Epithelial cell of esophagus (primary cell): ENCODE measurements around the gene PCBP4.

ENCODE experiments used
- DNase-seq: peaks from one replicate; pipeline ENCODE4 v3.0.0; 2010; ENCODE audit warnings: low read depth
- H3K4me3 ChIP-seq: 2 replicates; pipeline ENCODE4 v1.5.1; 2011; ENCODE audit warnings: mild to moderate bottlenecking, low read length, control low read depth
- TF ChIP-seq, protein P1 (sequence below): IDR thresholded peaks from 2 replicates; pipeline ENCODE4 v1.5.1; 2011; ENCODE audit warnings: low read depth, mild to moderate bottlenecking, low read length, control low read depth, inconsistent platforms; ENCODE audit not compliant: insufficient read depth; ENCODE audit errors: missing control alignments

PCBP4 gene

DNA sequence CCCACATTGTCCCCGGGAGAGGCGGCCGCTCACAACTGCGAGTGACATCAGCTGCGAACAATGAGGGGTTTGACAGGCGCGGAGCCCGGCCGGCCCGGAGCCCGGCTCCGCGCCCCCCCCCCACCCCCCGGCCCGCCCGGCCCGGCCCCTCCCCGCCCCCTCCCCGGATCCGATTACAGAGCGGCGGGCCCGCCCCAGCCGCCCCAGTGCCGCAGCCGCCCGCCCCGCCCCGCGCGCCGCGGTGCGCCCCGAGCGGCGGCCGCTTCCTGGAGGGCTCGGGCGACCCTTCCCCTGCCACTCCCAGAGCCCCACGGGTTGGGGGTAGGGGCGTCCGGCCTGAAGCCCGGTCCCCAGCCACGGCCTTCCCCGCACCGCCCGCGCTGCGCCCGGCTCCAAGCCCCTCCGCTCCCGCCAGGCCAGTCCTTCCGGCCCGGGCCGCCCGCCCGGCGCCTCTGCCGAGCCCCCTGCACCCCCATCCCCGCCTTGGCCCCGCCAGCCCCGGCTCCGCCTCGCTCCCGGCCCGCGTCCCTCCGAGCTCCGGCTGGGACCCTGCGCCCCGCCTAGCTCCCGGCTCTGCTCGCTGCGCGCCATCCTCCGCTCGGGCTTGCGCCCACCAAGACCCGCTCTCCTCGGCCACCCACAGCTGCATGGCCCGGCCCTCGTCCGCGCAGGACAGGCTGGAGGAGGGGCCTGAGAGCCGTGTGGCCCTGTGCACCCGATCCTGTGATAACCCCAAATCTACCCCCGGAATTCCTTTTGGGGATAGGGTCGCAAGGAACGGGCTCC, at the start of gene PCBP4:
TSS of gene PCBP4 (minus strand) at position 71 of the 786 bp plus-strand sequence. CDS start 6,214 bp downstream, outside the sequence.
- TF ChIP-seq, protein P1, sequence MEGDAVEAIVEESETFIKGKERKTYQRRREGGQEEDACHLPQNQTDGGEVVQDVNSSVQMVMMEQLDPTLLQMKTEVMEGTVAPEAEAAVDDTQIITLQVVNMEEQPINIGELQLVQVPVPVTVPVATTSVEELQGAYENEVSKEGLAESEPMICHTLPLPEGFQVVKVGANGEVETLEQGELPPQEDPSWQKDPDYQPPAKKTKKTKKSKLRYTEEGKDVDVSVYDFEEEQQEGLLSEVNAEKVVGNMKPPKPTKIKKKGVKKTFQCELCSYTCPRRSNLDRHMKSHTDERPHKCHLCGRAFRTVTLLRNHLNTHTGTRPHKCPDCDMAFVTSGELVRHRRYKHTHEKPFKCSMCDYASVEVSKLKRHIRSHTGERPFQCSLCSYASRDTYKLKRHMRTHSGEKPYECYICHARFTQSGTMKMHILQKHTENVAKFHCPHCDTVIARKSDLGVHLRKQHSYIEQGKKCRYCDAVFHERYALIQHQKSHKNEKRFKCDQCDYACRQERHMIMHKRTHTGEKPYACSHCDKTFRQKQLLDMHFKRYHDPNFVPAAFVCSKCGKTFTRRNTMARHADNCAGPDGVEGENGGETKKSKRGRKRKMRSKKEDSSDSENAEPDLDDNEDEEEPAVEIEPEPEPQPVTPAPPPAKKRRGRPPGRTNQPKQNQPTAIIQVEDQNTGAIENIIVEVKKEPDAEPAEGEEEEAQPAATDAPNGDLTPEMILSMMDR, result no peak
- DNase-seq, result peak; percentile 31
- peak within 1 kb of the TSS; percentile 63 for H3K4me3 ChIP-seq

DNA sequence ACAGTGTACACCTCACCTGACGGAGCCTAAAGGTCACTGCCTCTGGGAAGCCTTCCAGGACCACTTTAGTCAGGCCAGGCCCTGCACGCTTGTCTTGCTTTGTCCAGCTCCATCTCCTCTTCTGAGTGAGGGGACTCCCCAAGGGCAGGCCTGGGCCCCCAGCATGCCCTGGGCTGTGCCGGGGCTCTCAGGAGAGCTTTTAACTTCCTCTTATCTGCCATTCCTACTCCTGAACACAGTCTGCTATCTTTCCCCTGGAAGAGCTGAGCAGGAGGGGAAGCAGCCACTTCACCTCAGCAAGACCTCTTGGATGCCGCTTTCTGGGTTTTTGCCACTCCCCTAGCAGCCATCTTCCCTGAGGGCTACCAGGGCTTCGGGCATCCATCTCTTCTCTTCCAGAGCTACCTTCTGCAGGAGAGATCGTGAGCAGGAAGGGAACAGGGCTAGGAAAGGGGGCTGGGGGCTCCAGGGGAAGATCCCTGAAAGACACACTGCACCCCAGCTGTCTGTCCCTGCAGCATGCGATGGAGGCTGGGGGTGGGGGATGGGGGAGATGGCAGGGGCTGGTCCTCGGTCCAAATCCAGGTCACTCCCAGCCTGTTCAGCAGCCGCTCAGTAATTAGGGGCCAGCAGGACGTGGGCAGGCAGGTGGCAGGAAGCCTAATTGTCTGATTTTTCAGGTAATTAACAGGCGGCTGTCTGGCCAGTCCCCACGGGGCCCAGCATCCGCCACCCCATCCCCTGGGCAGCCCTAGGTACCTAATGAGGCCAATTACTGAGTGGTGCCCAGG, 48.4 kb upstream of the PCBP4 start:
- TF ChIP-seq, protein P1, result no peak
- H3K4me3 ChIP-seq, result no peak overlapping the region
- no peak for DNase-seq

DNA sequence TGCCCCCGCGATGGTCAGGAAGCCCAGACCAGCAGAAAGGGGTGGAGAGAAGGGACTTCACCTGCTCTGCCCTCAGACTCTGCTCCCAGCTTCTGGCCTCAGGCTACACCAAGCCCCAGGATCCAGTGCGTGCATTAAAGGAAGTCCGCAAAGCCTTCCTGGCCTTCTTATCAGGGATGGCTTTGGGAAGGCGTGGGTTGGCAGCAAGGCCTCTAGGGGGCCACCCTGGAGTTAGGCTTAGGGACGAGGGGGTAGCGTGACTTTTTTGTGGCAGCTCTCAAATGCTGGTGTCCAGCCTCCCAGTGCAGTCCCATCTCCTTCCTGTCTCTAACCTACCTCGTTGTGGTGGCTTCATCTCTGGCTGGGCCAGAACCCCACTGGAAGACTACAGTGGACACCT, 47.4 kb upstream of the PCBP4 start:
- DNase-seq, result no peak

DNA sequence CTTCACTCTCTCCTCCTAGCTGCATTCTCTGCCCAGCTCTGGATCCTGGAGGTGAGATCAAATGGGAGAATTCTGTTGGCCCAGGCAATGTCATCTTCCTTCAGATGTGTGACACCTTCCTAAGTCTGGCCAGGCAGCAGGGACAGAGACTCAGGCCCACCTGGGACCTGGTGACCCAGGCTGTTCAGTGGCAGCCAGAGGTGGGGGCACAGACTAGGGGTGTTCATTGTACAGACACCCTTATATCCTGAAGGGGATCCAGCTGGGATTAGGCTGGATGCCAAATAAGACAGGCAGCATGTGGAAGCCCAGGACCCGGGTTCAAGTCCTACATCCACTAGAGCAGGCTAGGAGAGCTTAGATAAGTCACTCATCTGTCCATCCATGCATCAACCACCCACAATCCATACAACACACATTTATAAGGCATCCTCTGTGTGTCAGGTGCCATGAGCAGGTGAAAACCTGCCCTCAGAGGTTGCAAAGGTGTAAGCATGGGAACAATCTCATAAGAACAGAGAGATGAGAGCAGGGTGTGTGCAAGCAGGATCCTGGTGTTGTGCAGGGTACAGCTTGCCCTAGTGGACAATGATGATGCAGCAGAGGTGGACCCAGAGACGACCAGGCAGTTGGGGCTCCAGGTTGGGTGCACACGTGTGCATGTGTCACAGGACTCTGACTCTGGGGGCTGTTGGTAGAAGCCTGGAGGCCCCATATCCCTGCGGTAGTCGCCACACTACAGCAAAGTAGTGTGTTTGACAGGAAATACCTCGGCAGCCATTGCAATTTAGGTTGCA, 46.7 kb upstream of the PCBP4 start:
- no peak for DNase-seq
- H3K4me3 ChIP-seq, result no peak overlapping the region
- TF ChIP-seq, protein P1, result peak; percentile 14

More for the DNA sequence above, 47.4 kb upstream of the PCBP4 start:
- H3K4me3 ChIP-seq, result no peak overlapping the region
- TF ChIP-seq, protein P1, result peak; percentile 8

DNA sequence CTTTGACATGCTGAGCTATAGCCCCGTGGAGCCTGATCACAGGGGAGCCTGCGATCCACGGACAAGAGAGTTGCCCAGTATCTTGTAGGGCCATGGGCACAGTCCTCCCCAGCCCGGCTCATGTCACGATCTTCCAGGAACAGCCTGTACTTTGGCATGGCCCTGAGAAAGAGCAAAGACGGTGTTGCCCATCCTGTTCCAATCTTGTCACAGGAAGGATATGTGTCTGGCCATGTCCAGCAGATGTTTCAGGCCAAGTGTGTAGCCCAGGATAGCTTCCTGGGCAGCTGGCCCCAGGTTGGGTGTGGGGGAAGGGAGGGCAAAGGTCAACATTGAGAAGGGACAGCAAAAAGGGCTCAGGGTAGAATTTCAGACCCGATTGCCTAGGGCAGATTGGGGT, 45.4 kb upstream of the PCBP4 start:
- TF ChIP-seq, protein P1, result no peak
- H3K4me3 ChIP-seq, result no peak overlapping the region
- no peak for DNase-seq

DNA sequence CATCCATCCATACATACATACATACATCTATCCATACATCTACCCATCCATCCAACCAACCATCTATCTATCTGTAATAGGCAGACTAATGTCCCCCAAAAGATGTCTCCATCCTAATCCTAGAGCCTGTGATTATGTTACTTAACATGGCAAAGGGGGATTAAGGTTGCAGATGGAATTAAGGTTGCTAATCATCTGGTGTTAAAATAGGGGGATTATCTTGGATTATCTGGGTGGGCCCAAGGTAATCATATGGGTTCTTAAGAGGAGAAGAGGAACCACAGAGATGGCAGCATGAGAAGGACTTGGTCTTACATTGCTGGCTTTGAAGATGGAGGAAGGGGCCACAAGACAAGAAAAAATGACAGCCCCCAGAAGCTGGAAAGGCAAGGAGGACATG, 43.2 kb upstream of the PCBP4 start:
- no peak for DNase-seq
- no peak overlapping the region for H3K4me3 ChIP-seq
- TF ChIP-seq, protein P1, result no peak
